ENCODE results near the gene TRMT61B. TPM values are rescaled to one million over a fixed set of nuclear protein-coding genes. Genes with fewer than 3 reads are reported as not detected.

TRMT61B gene
- total RNA-seq, 1 donor from 2014 or later = 17.5 TPM

GRCh38 chr2:28868611-28869010, 1.5 kb downstream of the TRMT61B start:
- intact Hi-C loops (cut with micrococcal nuclease) = no loop called here

DNA sequence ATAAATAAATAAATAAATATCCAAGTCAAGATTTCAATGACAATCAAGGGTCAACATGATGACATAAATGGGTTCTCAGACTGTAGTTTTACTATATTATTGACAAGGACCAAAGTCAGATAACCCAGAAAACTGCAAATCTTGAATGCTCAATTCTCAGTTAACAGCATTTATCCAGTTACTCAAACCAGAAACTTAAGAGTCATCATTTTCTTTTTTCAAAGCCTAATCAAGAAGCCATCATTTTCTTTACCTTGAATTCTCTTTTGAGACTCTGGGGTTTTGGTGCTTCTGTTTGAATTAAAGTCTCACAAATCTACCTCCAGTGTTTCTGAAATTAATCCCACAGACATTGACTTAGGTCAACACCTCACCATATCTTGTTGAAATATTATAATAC, 14.1 kb downstream of the TRMT61B start:
- intact Hi-C loops (cut with micrococcal nuclease) = no loop called here

GRCh38 chr2:28855193-28855592, 14.9 kb downstream of the TRMT61B start:
- intact Hi-C loops (cut with micrococcal nuclease) = no loop called here

GRCh38 chr2:28842042-28842441, 28.1 kb downstream of the TRMT61B start:
- intact Hi-C loops (cut with micrococcal nuclease) = no loop called here

DNA sequence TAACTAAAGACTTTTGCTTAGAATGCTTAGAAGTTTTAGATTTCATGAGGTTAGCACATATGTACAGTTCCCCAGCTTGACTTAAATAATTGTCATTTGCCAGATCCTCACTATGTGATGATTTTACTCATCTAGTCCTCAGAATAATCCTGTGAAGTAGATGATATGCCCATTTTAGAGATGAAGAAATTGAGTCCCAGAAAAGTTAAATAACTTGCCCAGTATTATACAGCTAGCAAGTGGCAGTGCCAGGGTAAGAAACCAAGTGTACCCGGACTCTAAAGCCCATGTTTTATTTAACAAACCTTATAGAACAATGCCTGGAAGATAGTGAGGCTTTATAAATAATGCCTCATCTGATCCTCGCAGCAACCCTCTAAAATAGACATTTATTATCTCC, 31.1 kb downstream of the TRMT61B start:
- intact Hi-C loops (cut with micrococcal nuclease) = no loop called here

DNA sequence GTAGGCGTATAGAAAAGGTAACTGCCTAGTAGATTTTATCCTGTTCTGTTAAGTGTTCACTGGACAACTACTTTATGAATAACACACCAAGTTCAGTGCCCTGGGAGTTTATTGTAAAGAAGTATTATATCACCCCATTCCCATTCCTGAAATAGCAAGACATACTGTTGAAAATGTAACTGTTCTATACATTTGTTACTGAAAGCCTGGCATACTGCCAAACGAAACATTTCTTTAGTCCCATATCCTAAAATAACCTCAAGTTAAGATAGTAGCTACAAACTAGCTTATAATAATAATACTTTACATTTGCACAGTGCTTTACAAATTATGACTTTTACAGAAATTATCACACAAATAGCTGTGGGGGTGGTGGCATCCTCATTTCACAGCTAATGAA, 34.3 kb downstream of the TRMT61B start:
- intact Hi-C loops (cut with micrococcal nuclease) = no loop called here

DNA sequence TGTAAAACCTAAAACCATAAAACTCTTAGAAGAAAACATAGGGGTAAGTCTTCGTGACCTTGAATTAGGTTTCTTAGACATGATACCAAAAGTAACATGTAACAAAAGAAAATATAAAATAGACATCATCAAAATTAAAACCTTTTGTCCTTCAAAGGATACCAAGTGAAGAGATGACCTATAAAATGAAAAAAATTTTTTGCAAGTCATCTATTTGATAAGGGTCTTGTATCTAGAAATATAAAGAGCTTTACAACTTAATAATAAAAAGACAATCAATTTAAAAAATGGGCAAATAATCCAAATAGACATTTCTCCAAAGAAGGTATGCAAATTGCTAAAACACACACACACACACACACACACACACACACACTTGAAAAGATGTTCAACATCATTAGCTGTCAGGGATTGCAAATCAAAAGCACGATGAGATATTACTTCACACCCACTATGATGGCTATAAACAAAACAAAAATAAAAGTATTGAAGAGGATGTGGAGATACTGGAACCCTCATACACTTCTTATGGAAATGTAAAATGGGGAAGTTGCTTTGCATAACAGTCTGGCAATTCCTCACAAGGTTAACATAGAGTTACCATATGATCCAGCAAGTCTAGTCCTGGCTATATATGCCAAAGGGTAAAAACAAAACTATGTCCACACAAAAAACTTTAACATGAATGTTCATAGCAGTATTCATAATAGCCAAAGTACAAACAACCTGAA, 36.2 kb downstream of the TRMT61B start:
- intact Hi-C loops (cut with micrococcal nuclease) = no loop called here

DNA sequence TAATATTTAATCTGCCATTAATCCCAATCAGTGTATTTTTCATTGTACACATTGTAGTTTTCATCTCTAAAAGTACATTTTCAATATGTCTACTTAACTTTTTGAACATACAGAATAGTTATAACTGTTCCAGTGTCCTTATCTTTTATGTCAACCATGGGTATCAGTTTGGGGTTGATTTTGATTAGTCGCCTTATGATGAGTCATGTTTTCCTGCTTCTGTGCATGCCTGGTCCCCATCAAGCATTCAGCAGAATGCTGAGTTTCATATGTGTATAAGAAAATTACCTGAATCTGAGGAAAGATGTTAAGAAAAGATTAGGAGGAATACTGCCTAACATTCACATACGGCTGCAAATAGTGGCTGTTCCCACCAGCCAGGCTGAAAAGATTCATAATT, 41.7 kb downstream of the TRMT61B start:
- intact Hi-C loops (cut with micrococcal nuclease) = loop anchor here (10.0 kb wide), 1 partner anchor 96 kb away; no protein-coding TSS in a partner anchor

- intact Hi-C loops (cut with micrococcal nuclease) = loop anchor here (10.0 kb wide), 1 partner anchor 100 kb away; no protein-coding TSS in a partner anchor
Measured at GRCh38 chr2:28824870-28825269, 45.2 kb downstream of the TRMT61B start.

DNA sequence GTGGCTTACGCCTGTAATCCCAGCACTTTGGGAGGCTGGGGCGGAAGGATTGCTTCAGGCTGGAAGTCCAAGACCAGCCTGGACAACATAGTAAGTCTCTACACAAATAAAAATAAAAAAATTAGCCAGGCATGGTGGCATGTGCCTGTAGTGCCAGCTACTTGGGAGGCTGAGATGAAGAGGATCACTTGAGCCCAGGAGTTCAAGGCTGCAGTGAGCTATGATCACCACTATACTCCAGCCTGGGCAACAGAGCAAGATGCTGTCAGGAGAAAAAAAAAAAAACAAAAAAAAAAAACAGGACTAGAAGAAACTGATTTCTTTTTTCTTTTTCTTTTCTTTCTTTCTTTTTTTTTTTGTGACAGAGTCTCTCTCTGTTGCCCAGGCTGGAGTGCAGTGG, 45.9 kb downstream of the TRMT61B start:
- intact Hi-C loops (cut with micrococcal nuclease) = loop anchor here (10.0 kb wide), 1 partner anchor 101 kb away; no protein-coding TSS in a partner anchor

DNA sequence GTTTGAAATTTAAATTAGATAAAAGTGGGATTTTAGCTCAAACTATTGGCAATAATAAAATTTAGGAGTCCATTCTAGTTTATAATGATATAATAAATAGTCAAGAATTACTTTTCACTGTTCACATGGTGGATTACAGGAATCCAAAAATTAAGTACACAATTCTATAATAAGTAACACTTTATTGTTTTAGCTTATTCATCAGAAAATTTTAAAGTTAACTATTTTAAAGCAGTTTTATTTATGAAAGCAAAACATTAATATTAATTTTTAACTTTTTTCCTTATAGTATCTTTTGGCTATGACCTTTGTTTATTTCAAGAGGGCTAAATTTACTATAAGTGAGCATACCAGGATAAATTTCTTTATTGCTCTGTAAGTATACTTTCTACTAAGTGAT, 48.1 kb downstream of the TRMT61B start:
- intact Hi-C loops (cut with micrococcal nuclease) = loop anchor here (10.0 kb wide), 1 partner anchor 103 kb away; no protein-coding TSS in a partner anchor

DNA sequence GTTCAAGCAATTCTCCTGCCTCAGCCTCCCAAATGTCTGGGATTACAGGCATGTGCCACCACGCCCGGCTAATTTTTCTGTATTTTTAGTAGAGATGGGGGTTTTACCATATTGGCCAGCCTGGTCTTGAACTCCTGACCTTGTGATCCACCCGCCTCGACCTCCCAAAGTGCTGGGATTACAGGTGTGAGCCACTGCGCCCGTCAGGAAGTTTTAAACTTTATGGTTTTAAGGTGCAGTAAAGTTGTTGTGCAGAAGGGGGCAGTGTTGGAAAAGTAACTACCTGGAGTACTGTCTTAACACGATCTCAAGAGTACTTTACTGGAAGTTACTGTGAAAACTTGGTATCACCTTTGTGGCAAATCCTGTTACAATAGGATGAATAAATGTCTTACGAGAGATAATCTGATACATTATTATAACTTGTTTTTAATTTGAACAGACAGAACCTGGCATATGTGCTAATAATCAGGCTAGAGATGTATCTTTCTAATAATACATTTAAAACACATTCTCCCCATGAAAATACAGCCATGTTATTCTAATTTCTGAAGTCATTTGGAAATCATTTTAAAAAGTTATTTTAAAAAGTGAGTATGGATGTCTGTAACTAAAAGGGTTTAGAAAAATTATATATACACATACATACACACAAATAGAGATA, 48.7 kb downstream of the TRMT61B start:
- intact Hi-C loops (cut with micrococcal nuclease) = loop anchor here (1.0 to 10.0 kb wide), 10 partner anchors 11 to 376 kb away; partner anchors contain the start of genes SPDYA, TRMT61B and WDR43

DNA sequence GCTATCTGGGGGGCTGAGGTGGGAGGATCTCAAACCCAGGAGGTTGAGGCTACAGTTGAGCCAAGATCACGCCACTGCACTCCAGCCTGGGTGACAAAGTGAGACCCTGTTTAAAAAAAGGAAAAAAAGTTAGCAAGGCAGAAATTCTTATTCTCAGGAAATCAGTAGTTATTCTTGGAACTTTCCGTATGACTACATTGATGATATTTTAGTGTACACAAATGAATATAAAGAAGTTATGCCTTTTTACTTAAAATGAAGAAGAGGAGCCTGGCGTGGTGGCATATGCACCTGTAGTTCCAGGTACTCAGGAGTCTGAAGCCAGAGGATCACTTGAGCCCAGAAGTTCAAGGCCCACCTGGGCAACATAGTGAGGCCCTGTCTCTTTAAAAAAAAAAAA, 52.1 kb downstream of the TRMT61B start:
- intact Hi-C loops (cut with micrococcal nuclease) = loop anchor here (10.0 kb wide), 1 partner anchor 497 kb away; no protein-coding TSS in a partner anchor

DNA sequence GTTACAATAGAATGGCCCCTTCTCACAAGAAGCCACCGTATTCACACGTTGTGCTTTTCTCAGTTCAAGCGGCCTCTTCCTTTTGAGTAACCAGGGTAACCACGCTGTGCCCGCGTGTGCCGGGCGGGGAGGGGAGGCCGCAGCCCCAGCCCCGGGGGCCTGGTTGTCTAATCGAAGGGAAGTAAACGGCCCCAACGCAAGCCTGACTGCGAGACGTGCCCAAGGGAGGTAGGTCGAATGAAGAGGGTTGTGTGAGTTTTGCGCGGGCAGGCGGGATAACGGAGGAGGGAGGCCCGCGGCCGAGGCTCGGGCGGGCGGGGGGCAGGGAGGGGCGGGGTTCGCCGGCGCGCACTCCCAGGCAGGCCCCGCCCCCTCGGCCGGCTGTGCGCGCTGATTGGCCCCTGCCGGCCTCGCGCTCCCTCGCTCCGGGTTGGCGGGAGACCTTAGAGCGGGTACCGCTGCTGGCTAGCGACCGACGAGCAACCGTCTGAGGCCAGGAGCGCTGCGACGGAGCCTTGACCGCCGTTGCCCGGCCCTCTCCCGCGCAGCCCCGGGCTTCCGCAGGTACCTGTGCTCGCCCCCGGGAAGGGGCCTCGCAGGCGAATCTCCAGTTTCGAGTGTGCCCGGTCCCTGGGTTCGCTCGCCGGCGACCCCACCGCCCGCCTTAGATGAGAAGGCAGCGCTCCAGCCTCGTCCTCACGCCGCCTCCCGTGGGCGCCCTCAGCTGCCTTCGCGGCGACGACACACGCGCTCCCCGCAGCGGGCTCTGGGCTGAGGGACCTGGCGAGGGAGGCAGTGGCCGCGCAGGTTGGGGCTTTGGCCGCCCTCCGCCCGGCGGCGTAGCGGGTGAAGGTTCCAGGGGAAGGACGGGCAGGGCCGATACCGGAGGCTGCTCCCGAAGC, 59.5 kb downstream of the TRMT61B start, which contains the start of gene SPDYA:
TSS of gene SPDYA (plus strand) at position 451 of the 902 bp plus-strand sequence. CDS start 5,181 bp downstream, outside the sequence.
- intact Hi-C loops (cut with micrococcal nuclease) = loop anchor here (1.0 to 10.0 kb wide), 10 partner anchors 11 to 1336 kb away; partner anchors contain the start of genes CLIP4, TRMT61B and WDR43

DNA sequence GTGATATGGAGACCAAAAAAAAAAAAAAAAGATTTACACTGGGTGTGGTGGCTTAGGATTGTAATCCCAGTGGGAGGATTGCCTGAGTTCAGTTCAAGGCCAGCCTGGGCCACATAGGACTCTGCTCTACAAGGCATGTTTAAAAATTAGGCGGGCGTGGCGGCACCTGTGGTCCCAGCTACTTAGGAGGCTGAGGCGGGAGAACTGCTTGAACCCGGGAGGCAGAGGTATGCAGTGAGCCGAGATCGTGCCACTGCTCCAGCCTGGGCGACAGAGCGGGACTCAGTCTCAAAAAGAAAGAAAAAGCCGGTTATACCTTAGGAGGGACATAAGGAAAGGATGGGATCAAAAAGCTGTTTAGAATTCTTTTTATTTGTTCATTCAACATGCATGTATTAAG, 60.2 kb downstream of the TRMT61B start:
- intact Hi-C loops (cut with micrococcal nuclease) = loop anchor here (1.0 to 10.0 kb wide), 10 partner anchors 11 to 1336 kb away; partner anchors contain the start of genes CLIP4, TRMT61B and WDR43

DNA sequence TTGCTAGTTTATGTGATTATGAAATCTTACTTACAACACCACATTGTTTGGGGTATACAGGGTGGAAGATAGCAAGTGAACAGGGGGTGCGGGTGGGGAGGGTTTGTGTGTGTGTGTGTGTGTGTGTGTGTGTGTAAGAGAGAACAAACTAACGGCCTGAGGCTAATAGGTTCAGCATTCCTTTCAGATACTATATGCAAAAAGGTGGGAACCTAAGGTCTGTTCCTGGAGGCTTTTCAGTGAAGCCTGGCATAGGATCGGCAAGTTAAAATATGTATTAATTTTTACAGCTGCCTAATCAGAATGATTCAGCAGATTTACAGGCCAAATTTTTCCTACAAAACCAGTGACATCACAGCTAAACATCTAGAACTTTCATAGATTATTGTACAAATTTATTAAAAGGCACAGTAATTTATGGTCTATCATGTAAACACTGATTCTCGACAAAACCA, 67.1 kb downstream of the TRMT61B start:
- intact Hi-C loops (cut with micrococcal nuclease) = loop anchor here (2.0 kb wide), 1 partner anchor 14 kb away; no protein-coding TSS in a partner anchor

- intact Hi-C loops (cut with micrococcal nuclease) = loop anchor here (2.0 kb wide), 1 partner anchor 13 kb away; no protein-coding TSS in a partner anchor
Measured at GRCh38 chr2:28801726-28802125, 68.4 kb downstream of the TRMT61B start.

All from T-helper 1 cell treated with Interleukin-12 subunit alpha and Interleukin-12 subunit beta and Interleukin-4 antibody, amounts not matched to agents 30 ng/mL and 1 ng/mL, for 36 hours (primary cell).